TTC549 (cell line): Measurements from ENCODE around the gene TAF3.

ENCODE experiments used
- FAIRE-seq: peaks from 2 replicates; lab custom pipeline; 2012; peaks lifted over from hg19 to GRCh38; lab: Jason Lieb, UNC

TAF3 gene

GRCh38 chr10:8048281-8049008 lies 230.1 kb downstream of the TAF3 start:
- no peak for FAIRE-seq

DNA sequence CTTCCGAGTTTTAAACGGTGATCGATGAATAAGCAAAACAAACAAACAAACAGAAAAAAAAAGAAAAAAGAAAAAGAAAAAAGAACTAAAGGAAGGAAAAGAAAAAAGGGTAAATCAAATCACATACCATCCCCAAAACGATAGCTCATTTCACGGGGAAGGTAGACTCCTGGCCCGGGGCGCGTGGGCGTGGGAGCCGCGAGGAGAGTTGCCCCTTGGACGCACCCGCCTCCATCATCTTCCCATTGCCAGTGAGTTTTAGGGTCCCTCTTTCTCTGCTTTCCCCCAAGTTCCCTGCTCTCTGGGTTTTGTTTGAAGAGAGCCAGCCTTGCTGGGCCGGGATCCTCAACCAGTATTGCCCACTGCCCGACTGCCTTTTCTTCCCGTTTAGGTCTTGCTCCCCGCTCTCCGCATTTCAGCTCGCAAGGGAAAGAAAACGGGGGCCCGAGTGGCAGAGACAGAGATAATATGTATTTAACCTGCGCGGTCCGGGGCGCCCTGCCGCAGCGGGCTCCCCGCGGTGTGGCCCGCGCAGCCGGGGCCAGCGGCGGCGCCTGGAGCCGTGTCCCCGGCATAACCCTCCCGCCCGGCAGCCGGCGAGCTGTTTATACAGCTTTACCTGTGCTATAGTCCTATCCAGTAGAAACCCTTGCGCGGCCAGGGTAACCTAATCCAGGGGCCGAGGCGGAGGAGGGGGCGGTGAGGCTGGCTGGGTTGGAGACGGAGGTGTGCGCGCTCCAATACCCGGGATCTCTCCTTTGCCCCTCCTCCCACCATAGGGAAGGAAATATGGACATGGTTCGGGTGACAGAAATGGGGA lies 230.9 kb downstream of the TAF3 start:
- no peak for FAIRE-seq

DNA sequence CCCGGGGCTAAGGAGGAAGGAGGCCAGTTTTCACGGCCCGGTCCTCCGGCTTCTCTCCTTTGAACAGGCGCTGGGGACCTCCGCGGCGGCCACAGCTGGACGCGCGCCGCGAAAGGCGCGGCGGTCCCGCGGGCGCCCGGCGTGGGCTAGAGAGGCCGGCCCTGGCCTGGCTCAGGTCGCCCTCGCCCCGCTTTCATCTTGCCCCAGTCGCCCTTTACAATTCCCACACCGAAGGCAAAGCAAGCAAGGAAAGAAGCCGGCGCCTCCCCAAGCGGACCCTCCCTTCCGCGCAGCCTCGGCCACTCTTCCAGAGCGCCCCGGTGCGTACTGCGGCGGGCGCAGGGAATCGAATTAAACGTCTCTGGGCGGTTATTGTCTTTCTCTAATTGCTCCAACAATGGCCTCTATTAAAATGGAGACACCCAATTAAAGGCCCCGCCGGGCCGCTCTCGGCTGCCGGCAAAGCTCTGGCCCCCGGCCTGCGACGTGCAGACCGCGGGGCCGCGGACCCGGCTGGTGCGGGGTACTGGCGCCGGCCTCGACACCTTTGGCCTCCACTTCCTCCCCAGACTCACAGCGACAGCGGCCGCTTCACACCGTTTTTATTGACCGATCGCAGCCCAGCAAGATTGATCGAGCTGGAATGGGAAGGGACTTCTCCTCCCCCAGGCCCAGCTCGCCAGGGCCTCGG lies 231.7 kb downstream of the TAF3 start:
- no peak for FAIRE-seq

DNA sequence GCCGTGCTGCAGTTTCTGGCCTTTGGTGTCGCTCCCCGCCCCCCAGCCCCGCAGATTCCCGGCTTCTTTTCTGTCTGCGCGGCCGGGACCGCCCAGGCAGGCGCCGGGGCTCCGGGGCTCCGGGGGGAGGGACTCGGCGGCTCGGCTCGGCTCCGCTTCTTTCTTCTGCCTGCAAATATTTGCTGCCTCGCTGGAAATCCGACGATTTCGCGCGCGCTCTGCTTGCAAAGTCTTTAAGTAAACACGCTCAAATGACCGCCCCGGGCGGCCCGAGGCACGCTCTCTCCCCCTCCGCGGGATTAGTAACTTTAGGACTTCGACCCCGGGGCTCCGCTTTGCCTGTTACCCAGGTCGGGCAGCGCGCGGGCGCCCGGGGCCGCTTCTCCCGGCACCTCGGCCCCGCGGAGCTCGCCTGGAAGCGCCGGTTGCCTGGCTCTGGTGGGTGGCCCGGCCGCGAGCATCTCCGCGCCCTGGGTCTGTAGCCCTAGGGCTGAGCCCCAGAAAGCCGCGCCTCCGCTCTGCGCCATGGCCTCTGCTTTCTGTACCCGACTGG lies 232.3 kb downstream of the TAF3 start:
- no peak for FAIRE-seq

GRCh38 chr10:8051109-8051821 lies 233.0 kb downstream of the TAF3 start:
- no peak for FAIRE-seq

DNA sequence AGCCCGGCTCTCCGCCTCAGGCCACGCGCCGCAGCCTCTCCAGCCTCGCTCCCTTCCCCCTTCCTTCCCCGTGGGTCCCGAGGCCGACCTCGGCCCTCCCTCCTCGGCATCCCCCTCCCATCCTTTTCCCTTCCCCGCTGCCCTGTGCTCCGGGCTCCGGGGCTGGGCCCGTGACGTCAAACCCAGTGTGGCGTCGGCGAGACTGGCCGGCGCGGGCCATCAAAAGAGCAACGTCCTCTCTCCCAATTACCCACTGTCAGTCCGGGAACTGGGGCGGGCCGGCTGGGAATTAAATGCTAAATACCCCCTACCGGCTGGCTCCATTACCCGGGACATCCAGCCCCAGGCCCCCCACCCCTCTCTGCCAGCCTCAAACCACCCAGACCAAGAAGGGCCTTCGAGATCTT lies 233.5 kb downstream of the TAF3 start:
- no peak for FAIRE-seq

GRCh38 chr10:8052341-8052955 lies 234.1 kb downstream of the TAF3 start:
- no peak for FAIRE-seq

- no peak for FAIRE-seq
These were observed 234.7 kb downstream of the TAF3 start for GRCh38 chr10:8052956-8053445.

DNA sequence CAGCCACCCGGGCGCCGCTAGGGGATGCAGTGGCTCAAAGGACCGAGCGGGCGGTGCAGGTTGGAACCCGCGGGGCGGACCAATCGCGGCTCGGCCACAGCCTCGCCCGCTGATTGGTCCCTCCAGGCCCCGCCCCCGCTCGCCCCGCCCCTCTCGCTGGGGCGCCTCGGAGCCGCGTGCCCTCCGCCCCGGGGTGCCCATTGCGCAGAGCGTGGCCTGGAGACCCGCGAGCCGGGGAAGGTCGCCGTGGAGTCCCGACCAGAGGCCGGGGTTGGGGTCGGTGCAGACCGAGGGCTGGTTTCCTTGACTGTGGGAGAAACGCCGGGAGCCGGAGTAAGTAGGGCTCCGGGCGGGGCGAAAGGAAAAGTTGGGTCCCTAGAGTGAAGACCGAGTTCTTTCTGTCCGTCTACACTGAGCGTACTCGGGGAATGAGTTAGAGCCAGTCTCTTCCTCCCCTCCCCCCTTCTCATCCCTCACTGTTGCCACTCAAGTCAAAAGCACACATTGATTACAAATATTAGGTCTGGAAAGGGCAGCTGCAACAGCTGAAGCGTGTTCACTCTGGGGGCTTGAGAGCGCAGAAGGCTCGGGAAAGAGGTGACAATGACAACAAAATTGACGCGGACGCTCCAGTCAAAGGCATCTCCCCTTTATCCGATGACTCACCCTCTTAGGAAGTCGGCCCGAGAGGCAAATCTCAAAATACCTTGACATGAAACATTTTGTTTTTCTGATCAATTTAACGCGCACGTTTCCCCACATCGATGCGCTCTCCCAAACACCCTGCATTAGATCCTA lies 235.3 kb downstream of the TAF3 start:
- FAIRE-seq = no peak

GRCh38 chr10:8054244-8054493 lies 235.9 kb downstream of the TAF3 start:
- FAIRE-seq = no peak

DNA sequence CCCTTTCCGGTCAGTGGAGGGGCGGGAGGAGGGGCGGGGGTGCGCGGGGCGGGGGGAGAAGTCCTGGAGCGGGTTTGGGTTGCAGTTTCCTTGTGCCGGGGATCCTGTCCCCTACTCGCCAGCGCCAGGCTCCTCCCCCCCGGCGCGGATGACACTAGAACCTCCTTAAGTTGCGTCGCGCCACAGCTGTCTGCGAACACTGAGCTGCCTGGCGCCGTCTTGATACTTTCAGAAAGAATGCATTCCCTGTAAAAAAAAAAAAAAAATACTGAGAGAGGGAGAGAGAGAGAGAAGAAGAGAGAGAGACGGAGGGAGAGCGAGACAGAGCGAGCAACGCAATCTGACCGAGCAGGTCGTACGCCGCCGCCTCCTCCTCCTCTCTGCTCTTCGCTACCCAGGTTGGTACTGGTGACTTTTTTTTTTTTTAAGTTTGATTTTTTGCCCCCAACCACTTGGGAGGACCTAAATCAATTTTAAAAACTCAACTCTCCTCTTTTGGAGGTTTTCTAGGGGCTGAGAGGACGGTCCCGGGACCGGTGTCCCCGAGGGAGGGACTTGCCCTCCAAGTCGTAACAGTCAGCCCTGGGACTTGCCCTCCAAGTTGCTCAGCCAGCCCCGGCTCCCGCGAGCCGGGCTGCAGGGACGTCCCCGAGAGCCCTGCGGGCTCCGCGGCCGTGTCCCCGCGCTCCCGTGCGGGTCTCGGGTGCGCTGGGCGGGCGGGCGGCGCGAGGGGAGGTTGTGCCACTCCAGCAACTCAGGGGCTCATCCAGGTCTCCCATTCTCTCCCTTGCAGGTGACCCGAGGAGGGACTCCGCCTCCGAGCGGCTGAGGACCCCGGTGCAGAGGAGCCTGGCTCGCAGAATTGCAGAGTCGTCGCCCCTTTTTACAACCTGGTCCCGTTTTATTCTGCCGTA lies 236.4 kb downstream of the TAF3 start, which contains the start of gene GATA3:
Gene GATA3 (plus strand): TSS at position 195 of the 914 bp plus-strand sequence. CDS start 968 bp downstream, outside the sequence.
- FAIRE-seq = no peak

GRCh38 chr10:8055420-8056349 lies 237.4 kb downstream of the TAF3 start:
- no peak for FAIRE-seq

DNA sequence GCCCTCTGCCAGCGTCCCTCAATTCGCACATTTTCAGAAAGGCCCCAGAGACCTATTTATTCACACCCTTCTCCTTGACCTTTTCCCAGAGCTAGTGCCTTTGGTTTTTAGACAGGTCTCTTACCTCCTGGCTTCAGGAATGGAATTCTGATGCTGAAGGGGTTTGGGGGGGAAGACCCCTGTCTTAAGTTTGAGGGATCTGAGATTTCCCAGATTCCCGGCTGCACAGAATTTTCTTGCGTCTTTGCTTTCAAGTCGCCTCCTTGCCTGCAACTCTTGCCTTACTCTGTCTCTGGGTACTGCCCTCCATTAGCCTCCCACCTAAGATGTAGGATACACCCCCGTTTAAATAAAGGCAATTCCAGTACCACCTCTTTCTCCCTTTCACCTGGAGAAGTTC lies 238.1 kb downstream of the TAF3 start:
- no peak for FAIRE-seq

GRCh38 chr10:8056871-8057331 lies 238.6 kb downstream of the TAF3 start:
- FAIRE-seq = no peak

DNA sequence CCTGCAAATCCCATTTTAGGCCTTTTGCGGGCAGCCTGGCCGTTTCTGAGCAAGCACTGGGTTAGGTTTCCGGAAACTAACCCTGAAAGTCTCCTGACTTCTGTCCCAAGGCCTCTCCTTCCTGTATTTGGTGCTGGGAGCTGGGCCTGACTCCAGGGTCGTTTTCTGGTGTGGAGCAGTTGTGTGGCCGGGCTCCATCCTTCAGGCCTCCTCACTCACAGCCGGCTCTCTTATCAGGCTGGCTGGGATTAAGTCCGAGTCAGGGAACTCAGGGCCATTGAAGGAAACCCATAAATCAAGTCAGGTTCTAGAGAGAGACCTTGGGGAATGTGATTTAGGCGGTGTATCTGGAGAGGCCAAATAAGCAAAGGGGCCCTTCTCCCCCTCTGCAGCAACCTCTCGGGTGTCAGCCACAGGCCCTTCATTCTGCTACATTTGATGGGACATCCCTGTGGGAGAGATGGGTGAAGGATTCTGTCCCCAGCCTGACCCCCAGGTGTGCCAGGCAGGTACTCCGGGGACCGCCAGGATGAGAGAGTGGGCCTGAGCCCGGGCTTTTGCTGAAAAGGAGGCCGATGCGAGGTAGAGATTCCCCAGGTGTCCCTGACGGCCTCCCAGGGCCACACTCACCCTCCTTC lies 239.4 kb downstream of the TAF3 start:
- FAIRE-seq = no peak

DNA sequence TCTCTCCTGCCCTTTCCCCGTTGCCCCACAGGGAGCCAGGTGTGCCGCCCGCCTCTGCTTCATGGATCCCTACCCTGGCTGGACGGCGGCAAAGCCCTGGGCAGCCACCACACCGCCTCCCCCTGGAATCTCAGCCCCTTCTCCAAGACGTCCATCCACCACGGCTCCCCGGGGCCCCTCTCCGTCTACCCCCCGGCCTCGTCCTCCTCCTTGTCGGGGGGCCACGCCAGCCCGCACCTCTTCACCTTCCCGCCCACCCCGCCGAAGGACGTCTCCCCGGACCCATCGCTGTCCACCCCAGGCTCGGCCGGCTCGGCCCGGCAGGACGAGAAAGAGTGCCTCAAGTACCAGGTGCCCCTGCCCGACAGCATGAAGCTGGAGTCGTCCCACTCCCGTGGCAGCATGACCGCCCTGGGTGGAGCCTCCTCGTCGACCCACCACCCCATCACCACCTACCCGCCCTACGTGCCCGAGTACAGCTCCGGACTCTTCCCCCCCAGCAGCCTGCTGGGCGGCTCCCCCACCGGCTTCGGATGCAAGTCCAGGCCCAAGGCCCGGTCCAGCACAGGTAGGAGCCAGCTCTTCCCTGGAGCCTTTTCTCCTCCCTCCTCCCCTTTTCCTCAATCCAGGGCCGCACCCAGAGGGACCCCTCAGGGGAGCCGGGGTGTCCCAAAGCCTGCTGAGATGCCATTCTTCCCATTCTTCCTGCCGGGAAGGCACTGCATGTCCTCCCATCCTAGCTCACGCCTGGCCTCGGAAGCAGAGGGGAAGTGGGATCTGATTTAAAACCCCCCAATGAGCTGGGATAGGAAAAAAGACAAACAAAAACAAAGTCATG lies 240.2 kb downstream of the TAF3 start:
- FAIRE-seq = no peak
